SJCRH30 (cell line): ENCODE data around the gene BMPR1B. TPM values are rescaled to one million over a fixed set of nuclear protein-coding genes. Genes with fewer than 3 reads are reported as not detected.

ENCODE experiments used
- DNase-seq, 2 experiments: peaks; one replicate each; pipeline ENCODE4 v3.0.0-alpha.2; 2015 to 2020
- H3K27ac ChIP-seq: fragments of 250-450 bp; sonication (Bioruptor Pico); 2 replicates; pipeline ENCODE4 v1.5.1; 2020; ENCODE audit warnings: mild to moderate bottlenecking, moderate library complexity
- H3K27me3 ChIP-seq: fragments of 250-450 bp; sonication (Bioruptor Pico); 2 replicates; pipeline ENCODE4 v1.5.1; 2020; ENCODE audit warnings: mild to moderate bottlenecking, moderate library complexity
- H3K36me3 ChIP-seq: fragments of 250-450 bp; sonication (Bioruptor Pico); 2 replicates; pipeline ENCODE4 v1.5.1; 2020; ENCODE audit warnings: mild to moderate bottlenecking, moderate library complexity
- H3K4me1 ChIP-seq: fragments of 250-450 bp; sonication (Bioruptor Pico); 2 replicates; pipeline ENCODE4 v1.5.1; 2020; ENCODE audit warnings: mild to moderate bottlenecking, moderate library complexity
- H3K4me3 ChIP-seq: fragments of 250-450 bp; sonication (Bioruptor Pico); 2 replicates; pipeline ENCODE4 v1.5.1; 2020; ENCODE audit warnings: mild to moderate bottlenecking, moderate library complexity
- H3K9me3 ChIP-seq: fragments of 250-450 bp; sonication (Bioruptor Pico); replicated peaks from 2 replicates; pipeline ENCODE4 v1.5.1; 2020; ENCODE audit warnings: mild to moderate bottlenecking, moderate library complexity
- total RNA-seq: library from RNA; depleted of rRNA; stranded (reverse); fragments of >200 nt; shearing (Covaris generic); gene quantifications from 2 replicates; pipeline ENCODE4 v1.2.3, GENCODE V29; 2014; rRNA removed

The BMPR1B gene
- total RNA-seq, result 4.8 and 4.9 TPM in 2 replicates

DNA sequence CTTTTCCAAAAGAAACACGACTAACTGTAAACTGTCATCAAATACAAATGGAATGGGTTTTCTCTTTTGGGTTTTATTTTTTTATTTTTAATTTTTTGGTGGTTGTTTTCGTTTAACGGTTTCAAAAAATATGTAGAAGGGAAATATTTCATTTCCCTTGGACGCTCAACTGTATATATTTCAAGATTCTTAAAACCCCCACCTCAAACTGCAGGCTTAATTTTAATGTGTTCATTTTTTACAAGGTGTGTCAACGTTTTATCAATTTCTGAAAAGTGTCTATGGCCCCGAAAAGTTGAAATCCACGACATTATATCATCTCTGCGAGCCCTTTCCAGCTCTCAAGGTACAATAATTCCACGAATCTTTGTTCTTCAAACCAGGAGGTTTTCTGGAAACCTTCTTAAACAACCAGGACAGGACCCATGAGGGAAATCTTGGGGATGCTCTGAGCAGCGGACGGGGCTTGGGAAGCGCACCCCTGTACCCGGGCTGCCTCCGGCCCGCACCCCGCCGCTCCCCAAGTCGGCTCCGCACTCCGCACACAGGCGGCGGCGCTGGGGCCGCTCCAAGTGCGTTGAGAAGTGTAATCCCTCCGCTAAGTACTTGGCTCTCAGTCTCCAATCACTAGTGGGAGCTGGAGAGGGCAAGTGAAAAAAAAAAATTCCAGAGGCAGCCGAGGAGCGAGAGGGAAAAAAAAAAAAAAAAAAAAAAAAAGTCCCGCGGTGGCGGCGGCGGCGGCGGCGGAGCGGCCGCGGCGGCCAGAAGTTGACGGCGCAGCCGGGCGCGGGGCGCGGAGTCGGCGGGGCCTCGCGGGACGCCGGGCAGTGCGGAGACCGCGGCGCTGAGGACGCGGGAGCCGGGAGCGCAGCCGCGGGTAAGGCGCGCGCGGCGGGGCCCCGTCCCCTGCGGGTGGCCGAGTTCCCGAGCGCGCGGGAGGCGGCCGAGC is at the start of gene BMPR1B:
BMPR1B (plus strand) TSS at position 764 of the 949 bp plus-strand sequence. CDS start 346,470 bp downstream, outside the sequence.
- Histone ChIP-seq H3K27ac (peak within 1 kb of the TSS; percentile 28; the same call in 1 of the 2 replicates), H3K4me1 (no peaks in the 10 kb centered on the region), H3K4me3 (peak within 1 kb of the TSS; percentile 73), H3K27me3 (no peaks in the 10 kb centered on the region), H3K36me3 (no peaks in the 10 kb centered on the region), H3K9me3 (no peaks in the 10 kb centered on the region)
- DNase-seq, result peak; percentile 57 to 79

GRCh38 chr4:94711635-94712034 is 46.1 kb upstream of the BMPR1B start:
- no peaks in the 10 kb centered on the region for H3K27me3 ChIP-seq
- H3K27ac ChIP-seq, result no peak overlapping the region; the same call in 1 of the 2 replicates
- peak overlapping the region; percentile 6; the same call in 1 of the 2 replicates for H3K4me3 ChIP-seq
- no peaks in the 10 kb centered on the region for H3K36me3 ChIP-seq
- DNase-seq, result peak; percentile 43 to 60
- peaks cover 9% of the 10 kb centered on the region for H3K4me1 ChIP-seq
- 0 out of 2 replicates have a peak, but pooled peaks cover 6% of the 10 kb centered on the region for H3K9me3 ChIP-seq

DNA sequence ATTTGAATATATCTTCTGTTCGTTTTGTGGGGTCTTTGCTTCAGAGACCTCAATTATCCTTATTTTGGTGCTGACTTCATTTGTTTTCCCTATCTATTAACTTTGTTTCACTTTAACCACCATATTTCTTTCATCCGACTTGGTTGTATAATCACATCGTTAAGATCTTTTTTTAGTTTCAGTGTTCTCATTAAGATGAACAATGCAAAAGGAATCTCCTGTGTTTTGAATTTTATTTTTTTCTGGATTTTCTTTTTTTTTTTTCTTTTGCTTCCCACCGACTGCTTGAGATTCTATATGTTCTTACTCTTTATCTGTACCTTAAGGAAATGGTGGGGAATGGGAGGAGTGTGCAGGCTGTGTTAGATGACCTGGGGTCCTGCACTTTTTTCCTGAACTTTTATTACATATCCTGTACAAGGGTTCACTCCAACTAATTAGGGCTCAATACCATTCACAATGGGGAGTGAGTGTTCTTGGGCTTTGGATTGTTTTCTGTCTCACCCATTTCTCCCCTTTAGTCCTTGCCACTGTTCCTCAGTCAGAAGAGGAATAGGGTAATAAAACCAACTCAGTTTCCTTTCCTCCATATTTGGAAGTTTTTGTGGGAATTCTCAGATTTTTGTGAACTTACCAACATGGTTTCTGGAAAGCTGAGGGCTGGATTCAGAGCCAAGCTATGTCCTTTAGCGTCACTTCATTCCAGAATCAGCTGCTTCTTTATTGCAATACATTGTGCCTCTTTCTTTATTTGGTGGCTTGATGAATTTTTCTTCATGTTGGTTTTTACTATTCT is 43.2 kb upstream of the BMPR1B start:
- Histone ChIP-seq H3K4me1 (peaks cover 9% of the 10 kb centered on the region), H3K9me3 (no peaks in the 10 kb centered on the region), H3K27ac (no peak overlapping the region), H3K4me3 (no peak overlapping the region), H3K36me3 (no peaks in the 10 kb centered on the region), H3K27me3 (no peaks in the 10 kb centered on the region)
- DNase-seq, result no peak

- Histone ChIP-seq H3K9me3 (no peaks in the 10 kb centered on the region), H3K27ac (no peak overlapping the region), H3K4me1 (peaks cover 9% of the 10 kb centered on the region), H3K27me3 (no peaks in the 10 kb centered on the region), H3K36me3 (no peaks in the 10 kb centered on the region), H3K4me3 (no peak overlapping the region)
- DNase-seq, result no peak
Measured at GRCh38 chr4:94715726-94716125, 42.0 kb upstream of the BMPR1B start.

GRCh38 chr4:94721310-94721709 is 36.4 kb upstream of the BMPR1B start:
- H3K27ac ChIP-seq, result no peak overlapping the region
- no peak overlapping the region for H3K4me3 ChIP-seq
- H3K36me3 ChIP-seq, result no peaks in the 10 kb centered on the region
- DNase-seq, result no peak
- no peaks in the 10 kb centered on the region; the same call in 1 of the 2 replicates for H3K9me3 ChIP-seq
- peaks cover 14% of the 10 kb centered on the region for H3K4me1 ChIP-seq
- H3K27me3 ChIP-seq, result no peaks in the 10 kb centered on the region

DNA sequence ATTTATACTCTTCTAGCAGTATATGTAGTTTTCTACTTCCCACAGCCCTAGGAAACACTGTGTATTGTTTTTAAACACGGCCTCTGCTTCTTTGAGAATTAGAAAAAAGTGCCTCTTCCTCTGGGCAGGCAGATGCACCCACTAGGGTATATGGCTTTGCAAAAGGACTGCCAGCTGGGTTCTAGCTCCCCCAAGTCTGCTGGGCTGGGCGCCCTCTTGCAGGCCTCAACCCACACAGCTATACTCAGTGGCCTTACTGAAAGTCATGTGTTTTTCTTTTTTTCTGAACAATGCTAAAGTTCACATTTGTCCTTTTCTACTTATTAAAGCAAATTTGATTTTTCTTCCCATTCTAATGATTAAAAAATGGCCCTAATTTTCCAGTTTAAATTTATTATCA is 35.5 kb upstream of the BMPR1B start:
- peaks cover 14% of the 10 kb centered on the region for H3K4me1 ChIP-seq
- DNase-seq, result peak in 1 of 2 experiments; percentile 51
- H3K27me3 ChIP-seq, result no peaks in the 10 kb centered on the region
- H3K9me3 ChIP-seq, result no peaks in the 10 kb centered on the region; the same call in 1 of the 2 replicates
- H3K27ac ChIP-seq, result no peak overlapping the region
- no peak overlapping the region for H3K4me3 ChIP-seq
- H3K36me3 ChIP-seq, result no peaks in the 10 kb centered on the region

- DNase-seq, result peak; percentile 32 to 79
- H3K36me3 ChIP-seq, result no peaks in the 10 kb centered on the region
Measured at GRCh38 chr4:94722748-94723147, 35.0 kb upstream of the BMPR1B start.

GRCh38 chr4:94724016-94724790 is 33.6 kb upstream of the BMPR1B start:
- H3K4me1 ChIP-seq, result peaks cover 14% of the 10 kb centered on the region
- DNase-seq, result no peak
- H3K27me3 ChIP-seq, result no peaks in the 10 kb centered on the region
- H3K27ac ChIP-seq, result no peak overlapping the region
- no peak overlapping the region for H3K4me3 ChIP-seq
- no peaks in the 10 kb centered on the region for H3K36me3 ChIP-seq
- H3K9me3 ChIP-seq, result no peaks in the 10 kb centered on the region; the same call in 1 of the 2 replicates

More at GRCh38 chr4:94722748-94723147, 35.0 kb upstream of the BMPR1B start:
- Histone ChIP-seq H3K27me3 (no peaks in the 10 kb centered on the region), H3K4me1 (peaks cover 14% of the 10 kb centered on the region), H3K9me3 (no peaks in the 10 kb centered on the region; the same call in 1 of the 2 replicates), H3K4me3 (no peak overlapping the region), H3K27ac (no peak overlapping the region; the same call in 1 of the 2 replicates)

DNA sequence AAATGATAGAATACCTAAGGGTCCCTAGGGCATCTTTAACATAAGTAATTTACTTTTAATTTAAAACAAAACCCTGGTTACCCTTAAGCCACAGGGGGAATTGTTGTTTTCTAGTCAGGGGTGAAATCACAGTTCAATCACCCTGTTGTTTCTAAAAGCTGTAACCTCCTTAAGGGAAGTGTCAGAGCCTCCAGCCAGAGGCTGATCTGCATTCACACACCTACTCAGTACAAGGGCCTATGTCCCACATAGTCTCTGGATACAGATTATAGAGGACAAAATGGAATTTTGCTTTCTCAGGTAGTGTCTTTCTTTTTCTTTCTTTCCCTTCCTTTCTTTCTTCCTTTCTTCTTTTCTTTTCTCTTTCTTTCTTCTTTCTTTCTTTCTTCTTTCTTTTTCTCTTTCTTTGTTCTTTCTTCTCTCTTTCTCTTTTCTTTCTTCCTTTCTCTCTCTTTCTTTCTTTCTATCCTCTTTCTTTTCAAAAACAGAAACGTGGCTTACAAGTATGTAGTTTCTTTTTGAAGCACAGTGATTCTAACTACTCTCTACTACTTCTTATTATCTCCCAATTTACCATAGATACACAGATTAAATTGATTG is 31.1 kb upstream of the BMPR1B start:
- Histone ChIP-seq H3K4me1 (peaks cover 14% of the 10 kb centered on the region), H3K9me3 (no peaks in the 10 kb centered on the region; the same call in 1 of the 2 replicates), H3K27ac (no peak overlapping the region), H3K4me3 (no peak overlapping the region), H3K36me3 (no peaks in the 10 kb centered on the region), H3K27me3 (no peaks in the 10 kb centered on the region)
- no peak for DNase-seq

- no peak overlapping the region for H3K4me3 ChIP-seq
- no peaks in the 10 kb centered on the region for H3K36me3 ChIP-seq
- H3K27ac ChIP-seq, result no peak overlapping the region
- no peaks in the 10 kb centered on the region for H3K9me3 ChIP-seq
- peaks cover 2% of the 10 kb centered on the region; the same call in 1 of the 2 replicates for H3K4me1 ChIP-seq
- DNase-seq, result no peak
- H3K27me3 ChIP-seq, result no peaks in the 10 kb centered on the region
Measured at GRCh38 chr4:94728056-94728766, 29.5 kb upstream of the BMPR1B start.

GRCh38 chr4:94732358-94732698 is 25.4 kb upstream of the BMPR1B start:
- Histone ChIP-seq H3K27ac (no peak overlapping the region), H3K27me3 (no peaks in the 10 kb centered on the region), H3K9me3 (no peaks in the 10 kb centered on the region), H3K4me3 (no peak overlapping the region), H3K36me3 (no peaks in the 10 kb centered on the region), H3K4me1 (0 out of 2 replicates have a peak, but pooled peaks cover 2% of the 10 kb centered on the region)
- no peak for DNase-seq

GRCh38 chr4:94739741-94740140 is 18.0 kb upstream of the BMPR1B start:
- Histone ChIP-seq H3K27me3 (no peaks in the 10 kb centered on the region), H3K9me3 (no peaks in the 10 kb centered on the region), H3K4me3 (no peak overlapping the region), H3K27ac (no peak overlapping the region), H3K36me3 (no peaks in the 10 kb centered on the region), H3K4me1 (no peaks in the 10 kb centered on the region; the same call in 1 of the 2 replicates)
- no peak for DNase-seq

DNA sequence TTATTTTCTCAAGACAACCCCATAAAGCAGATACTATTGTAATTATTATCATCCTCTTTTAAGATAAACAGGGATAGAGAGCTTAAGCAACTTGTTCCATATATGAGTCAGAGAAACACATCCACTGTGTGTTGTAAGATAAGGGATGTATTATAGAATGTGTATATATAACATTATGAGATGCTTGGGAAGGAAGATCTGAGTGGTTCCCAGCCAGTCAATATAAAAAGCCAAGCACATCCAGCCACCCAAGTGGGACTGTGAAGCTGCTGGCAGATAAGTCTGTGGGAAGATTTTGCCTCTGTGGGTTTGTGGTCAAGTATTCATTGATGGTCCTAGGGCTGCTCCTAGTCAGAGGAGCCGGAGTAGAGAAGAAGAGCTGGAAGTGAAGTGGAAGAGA is 16.5 kb upstream of the BMPR1B start:
- H3K4me3 ChIP-seq, result no peak overlapping the region
- H3K4me1 ChIP-seq, result no peaks in the 10 kb centered on the region; the same call in 1 of the 2 replicates
- H3K36me3 ChIP-seq, result no peaks in the 10 kb centered on the region
- H3K27ac ChIP-seq, result no peak overlapping the region
- H3K9me3 ChIP-seq, result no peaks in the 10 kb centered on the region
- no peak for DNase-seq
- no peaks in the 10 kb centered on the region for H3K27me3 ChIP-seq
